ENCODE results near the gene B4GALT5. TPM values are rescaled to one million over a fixed set of nuclear protein-coding genes. Genes with fewer than 3 reads are reported as not detected.

Gene B4GALT5
- total RNA-seq, 1 donor from 2014 or later, result 46.1 TPM

- Histone ChIP-seq H3K27ac (peak overlapping the region; percentile 42), H3K9me3 (no peaks in the 10 kb centered on the region), H3K27me3 (no peaks in the 10 kb centered on the region), H3K4me1 (peaks cover 18% of the 10 kb centered on the region), H3K36me3 (no peaks in the 10 kb centered on the region), H3K4me3 (no peak overlapping the region)
- intact Hi-C loops (cut with DNase I), result no loop called here
- peak; percentile 75 for ATAC-seq
- no peak for TF ChIP-seq CTCF (IDR thresholded peaks at IDR 0.05)
- DNase-seq, result no peak
Observed at GRCh38 chr20:49750611-49751396, 37.1 kb upstream of the B4GALT5 start.

- H3K27me3 ChIP-seq, result no peaks in the 10 kb centered on the region
- no peaks in the 10 kb centered on the region for H3K36me3 ChIP-seq
- H3K4me1 ChIP-seq, result peaks cover 18% of the 10 kb centered on the region
- TF ChIP-seq CTCF (IDR thresholded peaks at IDR 0.05), result no peak
- DNase-seq, result no peak
- no peak overlapping the region for H3K4me3 ChIP-seq
- H3K9me3 ChIP-seq, result no peaks in the 10 kb centered on the region
- no peak for ATAC-seq
- no peak overlapping the region for H3K27ac ChIP-seq
- intact Hi-C loops (cut with DNase I), result no loop called here
Observed at GRCh38 chr20:49749625-49750024, 35.9 kb upstream of the B4GALT5 start.

GRCh38 chr20:49748525-49748838 is 34.8 kb upstream of the B4GALT5 start:
- no peak for TF ChIP-seq CTCF (IDR thresholded peaks at IDR 0.05)
- Histone ChIP-seq H3K9me3 (no peaks in the 10 kb centered on the region), H3K36me3 (no peaks in the 10 kb centered on the region), H3K27me3 (no peaks in the 10 kb centered on the region), H3K27ac (peak overlapping the region; percentile 78), H3K4me1 (peaks cover 18% of the 10 kb centered on the region), H3K4me3 (no peak overlapping the region)
- intact Hi-C loops (cut with DNase I), result no loop called here
- DNase-seq (no peak), ATAC-seq (no peak)

- Histone ChIP-seq H3K4me1 (peaks cover 18% of the 10 kb centered on the region), H3K27ac (peak overlapping the region; percentile 78), H3K9me3 (no peaks in the 10 kb centered on the region), H3K27me3 (no peaks in the 10 kb centered on the region), H3K4me3 (no peak overlapping the region), H3K36me3 (no peaks in the 10 kb centered on the region)
- peak; percentile 72 for ATAC-seq
- TF ChIP-seq CTCF (IDR thresholded peaks at IDR 0.05), result no peak
- intact Hi-C loops (cut with DNase I), result no loop called here
- DNase-seq, result peak; percentile 68
Observed at GRCh38 chr20:49747707-49748524, 34.2 kb upstream of the B4GALT5 start.

GRCh38 chr20:49742948-49743347 is 29.3 kb upstream of the B4GALT5 start:
- Histone ChIP-seq H3K27ac (no peak overlapping the region), H3K9me3 (no peaks in the 10 kb centered on the region), H3K4me1 (peaks cover 7% of the 10 kb centered on the region), H3K4me3 (no peak overlapping the region), H3K27me3 (no peaks in the 10 kb centered on the region), H3K36me3 (no peaks in the 10 kb centered on the region)
- TF ChIP-seq CTCF (IDR thresholded peaks at IDR 0.05), result no peak
- intact Hi-C loops (cut with DNase I), result no loop called here
- no peak for DNase-seq
- ATAC-seq, result no peak
